HuH-7.5 (cell line): ENCODE measurements around the gene PRLR.
"Not testable (repeated sequence)": the region's sequence is repeated elsewhere in the genome, so short reads cannot be mapped to it uniquely, and the experiment has no call there.

Source experiments
- DNase-seq: peaks from one replicate; pipeline ENCODE4 v3.0.0; 2011; ENCODE audit warnings: low spot score

PRLR gene

DNA sequence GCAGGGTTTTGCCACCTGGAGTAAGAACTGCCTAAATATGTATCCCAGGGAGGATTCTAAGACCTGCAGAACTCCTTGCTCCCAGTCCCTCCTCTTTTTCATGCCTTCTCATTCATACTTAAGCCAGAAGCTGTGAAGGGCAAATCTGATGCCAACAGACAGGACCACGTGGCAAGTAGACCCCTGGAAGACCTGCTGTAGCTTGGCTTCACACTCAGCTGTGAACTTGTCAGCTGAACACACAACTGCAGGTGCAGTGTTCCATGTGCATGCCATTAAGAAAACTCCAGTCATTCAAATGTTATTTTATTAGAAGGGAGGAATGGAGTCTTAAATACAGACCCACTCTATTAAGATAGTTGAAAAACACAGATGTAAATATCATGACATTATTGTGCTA, 103.3 kb downstream of the PRLR start:
- no peak for DNase-seq

GRCh38 chr5:35125746-35126145, 104.5 kb downstream of the PRLR start:
- DNase-seq = no peak

- DNase-seq = no peak
Measured at GRCh38 chr5:35124932-35125331, 105.4 kb downstream of the PRLR start.

GRCh38 chr5:35122819-35123218, 107.5 kb downstream of the PRLR start:
- DNase-seq = no peak

GRCh38 chr5:35120715-35121114, 109.6 kb downstream of the PRLR start:
- DNase-seq = no peak

- DNase-seq = no peak
Measured at GRCh38 chr5:35117967-35118366, 112.3 kb downstream of the PRLR start.

- DNase-seq = no peak
Measured at GRCh38 chr5:35115920-35116319, 114.4 kb downstream of the PRLR start.

- no peak for DNase-seq
Measured at GRCh38 chr5:35114698-35115097, 115.6 kb downstream of the PRLR start.

DNA sequence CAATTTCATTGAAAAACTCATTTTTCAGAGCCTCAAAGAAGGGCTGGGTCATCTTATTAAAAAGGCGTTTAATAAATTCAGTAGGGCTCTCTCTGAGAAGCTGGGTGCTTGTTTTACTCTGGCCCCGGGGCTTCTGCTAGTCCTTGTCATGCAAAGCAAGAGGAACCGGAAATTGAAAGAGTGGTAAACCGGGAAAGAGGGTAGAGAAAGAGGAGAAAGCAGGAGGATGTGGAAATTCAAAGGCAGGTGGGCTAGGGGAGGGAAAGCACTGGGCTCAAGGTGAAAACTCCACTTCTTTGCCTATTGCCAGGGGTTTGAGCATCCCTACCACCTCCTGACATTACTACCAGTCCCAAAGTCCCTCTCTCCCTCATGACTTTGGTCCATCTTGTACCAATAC, 118.0 kb downstream of the PRLR start:
- no peak for DNase-seq

DNA sequence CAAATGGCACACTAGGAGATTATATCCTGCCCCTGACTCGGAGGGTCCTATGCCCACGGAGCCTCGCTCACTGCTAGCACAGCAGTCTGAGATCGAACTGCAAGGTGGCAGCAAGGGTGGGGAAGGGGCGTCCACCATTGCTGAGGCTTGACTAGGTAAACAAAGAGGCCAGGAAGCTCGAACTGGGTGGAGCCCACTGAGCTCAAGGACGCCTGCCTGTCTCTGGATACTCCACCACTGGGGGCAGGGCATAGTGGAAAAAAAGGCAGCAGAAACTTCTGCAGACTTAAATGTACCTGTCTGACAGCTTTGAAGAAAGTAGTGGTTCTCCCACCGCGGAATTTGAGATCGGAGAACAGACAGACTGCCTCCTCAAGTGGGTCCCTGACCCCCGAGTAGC, 125.7 kb downstream of the PRLR start:
- DNase-seq = not testable (repeated sequence)

DNA sequence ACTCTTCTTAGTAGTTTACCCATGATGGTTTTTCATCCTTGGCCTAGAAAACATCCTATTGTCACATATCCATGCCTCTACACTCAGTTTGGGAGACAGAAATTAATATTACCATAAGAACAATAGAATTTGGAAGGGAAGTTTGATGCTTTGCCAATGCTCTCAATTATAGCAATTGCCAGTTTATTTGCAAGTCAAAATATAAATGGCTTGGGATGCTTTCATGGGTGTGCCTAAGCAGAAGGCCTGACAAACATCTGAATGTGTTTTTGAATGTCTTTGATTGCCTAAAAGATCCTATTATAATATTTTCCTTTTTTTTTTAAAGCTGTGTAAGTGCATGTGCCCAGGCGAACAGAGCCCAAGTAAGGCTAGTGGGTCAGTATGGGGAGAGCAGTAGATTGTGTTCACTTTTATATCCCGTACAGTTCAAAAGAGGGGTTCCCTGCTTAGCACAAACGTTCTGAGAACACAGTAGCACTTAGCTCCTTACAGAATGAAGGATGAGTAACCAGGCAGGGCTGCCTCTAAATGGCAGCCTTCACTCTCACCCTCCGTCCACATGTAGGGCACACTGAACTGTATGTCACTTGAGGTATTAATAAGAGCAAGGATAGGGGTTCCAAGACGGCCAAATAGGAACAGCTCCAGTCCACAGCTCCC, 126.5 kb downstream of the PRLR start:
- DNase-seq = no peak

GRCh38 chr5:35101720-35102119, 128.6 kb downstream of the PRLR start:
- not testable (repeated sequence) for DNase-seq

GRCh38 chr5:35101016-35101415, 129.3 kb downstream of the PRLR start:
- no peak for DNase-seq

- DNase-seq = no peak
Measured at GRCh38 chr5:35098214-35098613, 132.1 kb downstream of the PRLR start.

- no peak for DNase-seq
Measured at GRCh38 chr5:35096932-35097331, 133.4 kb downstream of the PRLR start.

- no peak for DNase-seq
Measured at GRCh38 chr5:35096216-35096615, 134.1 kb downstream of the PRLR start.

DNA sequence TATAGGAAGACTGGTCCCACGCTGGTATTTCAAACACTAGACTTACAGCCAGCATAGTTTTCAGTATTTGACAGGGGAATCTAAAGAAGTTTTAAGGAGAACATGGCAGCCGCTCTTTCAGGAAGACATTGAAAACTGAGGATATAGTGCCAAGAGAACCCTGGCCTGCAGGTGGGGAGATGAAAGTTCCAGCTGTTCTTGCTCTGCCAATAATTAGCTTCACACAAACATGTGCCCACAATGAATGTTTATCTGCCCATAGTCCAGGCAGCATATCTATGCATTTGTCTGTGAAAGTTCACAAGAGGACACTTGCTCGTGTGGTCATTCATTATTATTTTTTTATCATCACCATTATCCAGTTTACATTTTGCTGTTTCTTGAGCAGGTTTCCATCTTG, 134.9 kb downstream of the PRLR start:
- DNase-seq = no peak

GRCh38 chr5:35094948-35095347, 135.3 kb downstream of the PRLR start:
- DNase-seq = no peak

- no peak for DNase-seq
Measured at GRCh38 chr5:35092703-35093102, 137.6 kb downstream of the PRLR start.

- no peak for DNase-seq
Measured at GRCh38 chr5:35091704-35092103, 138.6 kb downstream of the PRLR start.

DNA sequence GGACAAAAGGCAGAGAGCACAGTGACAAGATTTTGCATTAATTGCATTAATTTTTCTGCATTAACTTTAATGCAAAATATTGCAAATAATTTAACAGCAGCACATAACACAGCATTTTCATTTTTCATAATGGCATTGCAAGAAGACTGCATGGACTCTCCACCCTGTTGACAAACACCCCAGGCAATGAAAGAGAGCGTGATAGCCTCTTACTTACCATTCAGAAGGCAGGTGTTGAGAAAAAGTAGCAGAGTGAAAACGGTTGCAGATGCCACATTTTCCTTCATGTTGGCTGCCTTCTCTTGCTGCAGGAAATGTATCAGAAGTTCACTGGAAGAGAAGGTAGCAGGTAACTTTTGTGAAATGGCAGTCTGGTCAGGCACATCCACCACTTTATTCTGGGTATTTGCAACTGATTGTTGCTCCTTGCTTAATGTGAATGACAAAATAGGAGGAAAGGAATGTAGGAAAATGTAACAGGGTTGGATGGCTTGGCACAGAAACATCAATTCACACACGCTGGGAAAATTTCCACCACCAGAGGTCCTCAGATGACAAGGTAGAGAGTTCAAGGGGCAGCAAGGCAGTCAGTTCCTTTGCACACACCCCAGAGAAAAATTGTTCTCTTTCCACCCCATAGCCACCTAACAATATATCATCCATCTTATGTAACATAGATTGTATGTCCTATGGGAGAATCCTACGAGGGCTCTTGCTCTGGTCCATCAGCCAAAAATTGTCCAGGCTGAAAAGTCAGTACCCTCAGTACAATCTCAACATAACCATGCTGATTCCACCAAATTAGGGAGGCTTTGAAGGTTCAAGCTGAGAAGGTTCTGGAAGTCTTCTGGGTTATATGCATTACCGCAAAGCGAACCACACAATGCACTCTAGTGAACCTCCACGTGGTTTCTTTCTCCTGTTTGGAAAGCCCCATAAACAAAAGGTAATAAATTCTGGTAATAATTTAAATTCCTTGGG, 140.7 kb downstream of the PRLR start:
- peak; percentile 51 for DNase-seq

DNA sequence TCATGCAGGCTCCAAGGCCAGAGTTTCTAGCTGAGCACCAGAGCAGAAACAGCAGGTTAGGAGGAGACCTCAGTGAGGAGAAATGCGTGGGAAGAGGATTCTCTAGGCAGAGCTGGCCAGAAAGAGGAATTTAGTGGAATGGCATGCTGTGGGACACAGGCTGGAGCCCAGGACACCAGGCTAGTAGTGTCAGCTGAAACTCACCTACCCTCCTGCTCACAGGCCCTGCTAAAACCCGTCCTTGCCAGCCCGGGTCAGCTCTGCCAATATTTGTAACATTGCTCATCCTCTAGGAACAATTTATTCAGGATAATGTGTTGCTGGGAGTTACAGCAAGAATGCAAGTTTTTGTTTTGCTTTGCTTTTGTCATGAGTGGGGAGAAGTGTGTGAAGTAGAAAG, 142.3 kb downstream of the PRLR start:
- no peak for DNase-seq

DNA sequence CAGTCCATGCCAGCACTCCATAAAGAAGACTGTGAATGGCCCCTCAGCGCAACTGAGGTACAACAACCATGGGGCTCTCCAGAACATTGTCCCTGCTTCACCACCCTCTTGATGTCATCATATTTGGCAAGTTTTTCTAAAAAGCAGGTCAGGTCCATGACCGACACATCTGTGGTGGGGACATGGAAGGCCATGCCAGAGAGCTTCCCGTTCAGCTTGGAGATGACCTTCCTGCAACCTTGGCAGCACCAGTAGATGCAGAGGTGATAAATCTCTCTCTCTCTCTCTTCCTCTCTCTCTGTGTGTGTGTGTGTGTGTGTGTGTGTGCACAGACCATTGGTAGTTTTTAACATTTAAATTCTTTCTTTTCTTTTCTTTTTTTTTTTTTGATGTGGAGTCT, 147.1 kb downstream of the PRLR start:
- DNase-seq = no peak
